ENCODE measurements around the gene INPP4B.

INPP4B gene

GRCh38 chr4:142361981-142362380 is 484.1 kb downstream of the INPP4B start:
- DNase-seq, result no peak

DNA sequence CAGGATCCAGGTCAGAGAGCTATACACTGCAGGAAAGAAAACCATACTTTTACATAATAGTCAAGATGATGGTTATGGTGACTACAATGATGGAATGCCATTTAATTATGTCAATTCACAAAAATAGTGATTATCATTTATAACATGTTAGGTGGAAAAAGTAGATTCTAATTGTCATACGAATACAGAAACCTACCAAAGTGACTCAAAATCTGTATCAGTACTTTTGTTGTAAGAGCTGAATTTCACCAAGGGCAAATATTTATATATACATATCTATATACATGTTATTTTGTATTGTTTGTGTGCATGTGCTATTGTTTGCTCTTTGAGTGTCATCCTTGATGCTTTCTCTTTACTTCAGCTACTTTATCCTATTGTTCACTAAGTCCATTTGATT is 485.4 kb downstream of the INPP4B start:
- DNase-seq, result no peak

- no peak for DNase-seq
These were observed 487.4 kb downstream of the INPP4B start for GRCh38 chr4:142358656-142359055.

- DNase-seq, result no peak
These were observed 489.3 kb downstream of the INPP4B start for GRCh38 chr4:142356801-142357200.

GRCh38 chr4:142356118-142356759 is 489.9 kb downstream of the INPP4B start:
- no peak for DNase-seq

GRCh38 chr4:142355421-142355930 is 490.6 kb downstream of the INPP4B start:
- DNase-seq, result no peak

DNA sequence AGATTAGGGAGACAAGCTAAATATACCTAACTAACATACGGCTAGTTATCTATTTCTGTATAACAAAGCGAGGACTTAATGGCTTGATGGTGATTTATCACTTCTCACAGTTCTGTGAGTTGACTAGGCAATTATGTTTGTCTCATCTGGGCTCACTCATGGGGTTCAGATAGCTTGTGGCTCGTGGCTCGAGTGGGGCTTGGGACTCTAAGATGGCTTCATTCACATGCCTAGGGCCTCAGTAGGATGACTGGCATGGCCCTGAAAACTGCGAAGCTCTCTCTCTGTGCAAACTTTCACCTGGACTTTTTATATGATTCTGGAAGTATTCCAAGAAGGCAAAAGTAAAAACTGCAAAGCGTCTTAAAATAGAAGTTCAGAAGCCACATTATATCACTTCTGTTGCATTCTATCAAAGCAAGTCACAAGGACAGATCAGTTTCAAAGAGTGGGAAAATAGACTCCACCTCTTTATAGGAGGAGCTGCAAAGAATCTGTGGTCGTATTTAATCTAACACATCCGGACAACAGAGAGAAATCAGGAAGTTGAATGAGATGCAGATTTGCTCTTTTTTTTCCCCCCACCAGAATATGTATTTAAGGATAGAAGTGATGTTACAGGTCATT is 491.2 kb downstream of the INPP4B start:
- DNase-seq, result no peak

- no peak for DNase-seq
These were observed 492.1 kb downstream of the INPP4B start for GRCh38 chr4:142354041-142354440.

GRCh38 chr4:142353149-142353738 is 492.9 kb downstream of the INPP4B start:
- DNase-seq, result no peak

GRCh38 chr4:142352712-142353111 is 493.4 kb downstream of the INPP4B start:
- DNase-seq, result no peak

GRCh38 chr4:142351958-142352357 is 494.1 kb downstream of the INPP4B start:
- DNase-seq, result no peak

GRCh38 chr4:142350871-142351270 is 495.2 kb downstream of the INPP4B start:
- DNase-seq, result no peak

DNA sequence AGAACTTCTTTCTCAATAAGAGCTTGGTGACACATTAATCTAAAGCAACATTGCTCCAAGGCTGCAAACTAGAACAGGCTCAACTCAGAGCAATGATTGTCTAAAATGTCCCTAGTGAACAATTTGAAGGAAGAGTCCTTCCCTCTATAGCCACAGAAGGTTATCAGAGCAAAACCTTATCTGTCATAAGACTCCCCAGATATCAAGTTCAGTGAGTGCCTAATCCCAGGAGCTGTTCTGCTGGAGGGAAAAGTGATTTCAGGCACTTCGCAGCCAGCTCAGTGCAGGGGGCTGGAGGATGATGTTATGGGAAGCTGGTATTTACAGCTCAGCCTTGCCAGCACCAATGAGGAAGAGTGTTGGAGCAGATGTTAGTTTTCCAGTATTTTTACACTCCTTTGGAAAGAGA is 497.5 kb downstream of the INPP4B start:
- DNase-seq, result no peak

- DNase-seq, result no peak
These were observed 498.9 kb downstream of the INPP4B start for GRCh38 chr4:142347241-142347640.

GRCh38 chr4:142345924-142346323 is 500.2 kb downstream of the INPP4B start:
- no peak for DNase-seq

DNA sequence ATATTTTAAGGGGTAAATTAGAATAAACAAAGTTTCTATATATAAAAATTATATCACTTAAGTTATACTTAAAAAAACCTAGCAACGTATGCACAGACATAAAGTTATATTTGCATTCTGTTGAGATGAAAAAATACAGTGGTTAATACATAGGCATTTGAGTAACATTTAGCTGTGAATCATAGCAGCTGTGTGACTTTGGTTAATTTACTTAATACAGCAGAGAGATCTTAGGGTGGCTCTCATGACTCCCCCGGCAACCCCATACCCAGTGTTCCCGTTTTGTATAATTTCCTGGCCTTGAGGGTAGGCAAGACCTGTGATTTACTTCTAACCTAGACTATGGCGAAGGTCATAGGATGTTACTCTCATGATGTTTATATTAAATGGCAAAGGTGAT is 504.8 kb downstream of the INPP4B start:
- DNase-seq, result no peak

- DNase-seq, result no peak
These were observed 507.0 kb downstream of the INPP4B start for GRCh38 chr4:142339053-142339452.

GRCh38 chr4:142336251-142336934 is 509.7 kb downstream of the INPP4B start:
- no peak for DNase-seq

- DNase-seq, result no peak
These were observed 511.2 kb downstream of the INPP4B start for GRCh38 chr4:142334931-142335330.

GRCh38 chr4:142331646-142332045 is 514.5 kb downstream of the INPP4B start:
- no peak for DNase-seq

GRCh38 chr4:142331132-142331531 is 515.0 kb downstream of the INPP4B start:
- DNase-seq, result no peak

DNA sequence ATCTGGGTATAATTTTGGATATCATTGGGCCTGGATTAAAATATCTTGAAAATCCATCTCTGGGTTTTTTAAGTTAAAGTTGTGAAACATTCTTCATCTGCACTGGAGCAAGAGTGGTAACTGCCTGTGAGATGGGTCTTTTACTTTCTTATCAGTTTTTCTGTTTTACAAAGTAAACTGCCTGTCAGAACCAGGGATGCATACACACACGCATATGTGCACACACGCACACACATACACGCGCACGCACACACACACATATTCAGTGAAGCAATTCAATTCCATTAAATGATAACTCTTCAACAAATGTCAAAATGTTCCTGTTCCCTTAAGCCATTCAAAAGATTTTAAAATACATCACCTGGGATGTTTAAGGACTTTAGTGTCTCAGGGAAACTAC is 515.8 kb downstream of the INPP4B start:
- no peak for DNase-seq

GRCh38 chr4:142329313-142329712 is 516.8 kb downstream of the INPP4B start:
- DNase-seq, result no peak

- DNase-seq, result no peak
These were observed 519.9 kb downstream of the INPP4B start for GRCh38 chr4:142326181-142326580.

All from stimulated activated CD4-positive, alpha-beta T cell treated with anti-CD3 and anti-CD28 coated beads, Interleukin-2, amount 100 ng/mL, for 48 hours (primary cell).